Measurements from ENCODE around the gene SMCO4.
A peak's percentile ranks its signal among the peaks of the same experiment; 100 is the strongest.
"Not testable (repeated sequence)": the region's sequence is repeated elsewhere in the genome, so short reads cannot be mapped to it uniquely, and the experiment has no call there.

SMCO4 gene

DNA sequence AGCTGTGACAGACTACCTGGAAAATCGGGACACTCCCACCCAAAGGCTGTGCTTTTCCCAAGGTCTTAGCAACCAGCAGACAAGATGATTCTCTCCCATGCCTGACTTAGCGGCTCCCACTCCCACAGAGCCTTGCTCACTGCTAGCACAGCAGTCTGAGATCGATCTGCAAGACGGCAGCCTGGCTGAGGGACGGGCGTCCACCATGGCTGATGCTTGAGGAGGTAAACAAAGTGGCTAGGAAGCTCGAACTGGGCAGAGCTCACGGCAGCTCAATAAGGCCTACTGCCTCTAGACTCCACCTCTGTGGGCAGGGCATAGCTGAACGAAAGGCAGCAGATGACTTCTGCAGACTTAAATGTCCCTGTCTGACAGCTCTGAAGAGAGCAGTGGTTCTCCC is 84.9 kb downstream of the SMCO4 start:
- H3K4me3 ChIP-seq (ENCODE audit: low read length): no peak overlapping the region
- TF ChIP-seq, protein P1, sequence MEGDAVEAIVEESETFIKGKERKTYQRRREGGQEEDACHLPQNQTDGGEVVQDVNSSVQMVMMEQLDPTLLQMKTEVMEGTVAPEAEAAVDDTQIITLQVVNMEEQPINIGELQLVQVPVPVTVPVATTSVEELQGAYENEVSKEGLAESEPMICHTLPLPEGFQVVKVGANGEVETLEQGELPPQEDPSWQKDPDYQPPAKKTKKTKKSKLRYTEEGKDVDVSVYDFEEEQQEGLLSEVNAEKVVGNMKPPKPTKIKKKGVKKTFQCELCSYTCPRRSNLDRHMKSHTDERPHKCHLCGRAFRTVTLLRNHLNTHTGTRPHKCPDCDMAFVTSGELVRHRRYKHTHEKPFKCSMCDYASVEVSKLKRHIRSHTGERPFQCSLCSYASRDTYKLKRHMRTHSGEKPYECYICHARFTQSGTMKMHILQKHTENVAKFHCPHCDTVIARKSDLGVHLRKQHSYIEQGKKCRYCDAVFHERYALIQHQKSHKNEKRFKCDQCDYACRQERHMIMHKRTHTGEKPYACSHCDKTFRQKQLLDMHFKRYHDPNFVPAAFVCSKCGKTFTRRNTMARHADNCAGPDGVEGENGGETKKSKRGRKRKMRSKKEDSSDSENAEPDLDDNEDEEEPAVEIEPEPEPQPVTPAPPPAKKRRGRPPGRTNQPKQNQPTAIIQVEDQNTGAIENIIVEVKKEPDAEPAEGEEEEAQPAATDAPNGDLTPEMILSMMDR (conservative IDR thresholded peaks at IDR 0.05; ENCODE audit: low read depth, low read length): no peak
- no peak for DNase-seq (ENCODE audit: low read depth)

DNA sequence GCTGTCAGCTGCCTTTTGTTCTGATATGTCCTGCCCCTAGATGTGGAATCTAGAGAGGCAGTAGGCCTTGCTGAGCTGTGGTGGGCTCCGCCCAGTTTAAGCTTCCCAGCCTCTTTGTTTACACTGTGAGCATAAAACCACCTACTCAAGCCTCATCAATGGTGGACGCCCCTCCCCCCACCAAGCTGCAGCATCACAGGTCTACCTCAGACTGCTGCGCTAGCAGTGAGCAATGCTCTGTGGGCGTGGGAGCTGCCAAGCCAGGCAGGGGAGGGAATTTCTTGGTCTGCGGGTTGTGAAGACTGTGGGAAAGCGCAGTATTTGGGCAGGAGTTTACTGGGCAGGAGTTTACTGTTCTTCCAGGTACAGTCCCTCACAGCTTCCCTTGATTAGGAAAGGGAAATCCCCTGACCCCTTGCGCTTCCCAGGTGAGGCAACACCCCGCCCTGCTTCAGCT is 98.5 kb downstream of the SMCO4 start:
- DNase-seq (ENCODE audit: low read depth): peak; percentile 10
- TF ChIP-seq, protein P1 (conservative IDR thresholded peaks at IDR 0.05; ENCODE audit: low read depth, low read length): no peak
- no peak overlapping the region for H3K4me3 ChIP-seq (ENCODE audit: low read length)

DNA sequence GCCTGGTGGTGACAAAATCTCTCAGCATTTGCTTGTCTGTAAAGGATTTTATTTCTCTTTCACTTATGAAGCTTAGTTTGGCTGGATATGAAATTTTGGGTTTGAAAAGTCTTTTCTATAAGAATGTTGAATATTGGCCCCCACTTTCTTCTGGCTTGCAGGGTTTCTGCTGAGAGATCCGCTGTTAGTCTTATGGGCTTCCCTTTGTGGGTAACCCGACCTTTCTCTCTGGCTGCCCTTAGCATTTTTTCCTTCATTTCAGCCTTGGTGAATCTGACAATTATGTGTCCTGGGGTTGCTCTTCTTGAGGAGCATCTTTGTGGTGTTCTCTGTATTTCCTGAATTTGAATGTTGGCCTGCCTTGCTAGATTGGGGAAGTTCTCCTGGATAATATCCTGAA is 100.0 kb downstream of the SMCO4 start:
- not testable (repeated sequence) for DNase-seq (ENCODE audit: low read depth); H3K4me3 ChIP-seq (ENCODE audit: low read length)

DNA sequence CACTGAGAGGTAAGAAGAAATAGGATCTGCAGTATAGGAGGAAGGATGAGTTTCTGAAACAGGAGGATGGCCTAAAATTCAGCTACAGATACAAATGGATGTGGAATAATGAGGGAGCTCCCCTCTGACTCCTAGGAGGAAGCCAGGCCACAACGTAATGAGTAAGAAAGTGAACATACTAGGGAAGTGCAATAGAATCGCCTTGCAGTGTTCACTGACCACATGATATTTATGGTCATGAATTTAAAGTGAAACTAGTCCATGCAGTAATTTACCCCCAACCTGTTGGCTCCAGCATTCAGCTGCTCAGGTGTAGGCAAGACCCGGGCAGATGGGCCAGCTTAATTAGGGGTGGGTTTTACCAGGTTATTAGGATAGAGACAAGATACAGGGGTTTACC is 110.9 kb downstream of the SMCO4 start:
- DNase-seq (ENCODE audit: low read depth): no peak
- TF ChIP-seq, protein P1 (conservative IDR thresholded peaks at IDR 0.05; ENCODE audit: low read depth, low read length): no peak
- H3K4me3 ChIP-seq (ENCODE audit: low read length): no peak overlapping the region

Data from retinal pigment epithelial cell (primary cell).